Inflammatory macrophage treated with lipopolysaccharide for 4 hours (primary cell): ENCODE data around the gene NDUFAB1.
A peak's percentile ranks its signal among the peaks of the same experiment; 100 is the strongest.
"Not testable (repeated sequence)": the region's sequence is repeated elsewhere in the genome, so short reads cannot be mapped to it uniquely, and the experiment has no call there.

Experiments used
- DNase-seq: peaks from one replicate; pipeline ENCODE4 v3.0.0-alpha.2; 2020

NDUFAB1 gene

DNA sequence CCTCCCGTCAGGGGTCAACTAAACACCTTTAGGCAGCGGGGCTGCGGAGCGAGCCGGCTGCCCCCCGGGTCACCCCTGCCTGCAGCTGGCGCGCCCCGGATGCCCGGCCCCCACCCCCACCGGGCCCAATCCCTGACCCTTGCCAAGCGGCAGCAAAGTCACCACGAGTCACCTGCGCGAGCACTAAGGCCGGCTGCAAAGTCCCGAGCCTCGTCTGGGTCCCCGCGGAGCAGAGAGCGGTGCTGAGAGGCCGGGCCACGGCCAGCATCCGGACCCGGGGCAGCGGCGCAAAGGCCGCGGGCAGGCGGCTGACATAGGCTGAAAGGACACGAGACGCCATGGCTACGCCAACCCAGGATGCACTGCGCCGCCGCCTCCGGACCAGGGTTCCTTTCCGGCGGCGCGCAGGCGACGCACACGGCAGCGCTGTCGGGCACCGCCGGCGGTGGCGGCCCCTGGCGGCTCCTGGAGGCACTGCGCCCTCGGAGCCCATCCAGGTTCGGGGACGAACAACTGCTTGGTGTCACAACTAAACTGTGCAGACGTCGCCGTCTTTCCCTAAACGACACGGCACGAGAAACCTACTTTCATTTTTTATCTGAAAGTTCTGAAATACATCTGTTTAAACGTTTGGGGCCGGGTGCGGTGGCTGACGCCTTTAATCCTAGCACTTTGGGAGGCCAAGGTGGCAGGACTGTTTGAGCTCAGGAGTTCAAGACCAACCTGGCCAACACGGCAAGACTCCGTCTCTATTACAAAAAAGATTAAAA is at the start of gene NDUFAB1:
TSS of gene NDUFAB1 (minus strand) at position 366 of the 770 bp plus-strand sequence. CDS start at position 340, 26 bp downstream.
- DNase-seq = peak; percentile 92

DNA sequence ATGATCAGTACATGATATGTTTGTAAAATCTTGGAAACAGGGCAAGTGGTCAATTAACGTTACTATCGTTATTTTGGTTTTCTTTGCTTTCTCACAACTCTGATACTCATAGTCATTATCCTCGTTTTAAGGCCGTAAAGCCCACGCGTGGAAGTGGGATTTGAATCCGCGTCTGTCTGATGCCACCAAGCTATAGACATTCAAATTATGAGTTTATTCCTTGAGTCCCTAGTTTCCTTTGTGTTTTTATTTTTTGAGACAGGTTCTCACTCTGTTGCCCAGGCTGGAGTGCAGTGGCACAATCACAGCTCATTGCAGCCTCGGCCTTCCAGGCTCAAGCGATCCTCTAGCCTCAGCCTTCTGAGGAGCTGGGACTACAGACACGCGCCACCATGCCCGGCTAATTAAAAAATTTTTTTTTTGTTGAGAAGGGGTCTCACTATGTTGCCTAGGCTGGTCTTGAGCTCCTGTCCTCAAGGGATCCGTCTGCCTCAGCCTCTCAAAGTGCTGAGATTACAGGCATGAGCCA is 46.2 kb upstream of the NDUFAB1 start:
- no peak for DNase-seq

DNA sequence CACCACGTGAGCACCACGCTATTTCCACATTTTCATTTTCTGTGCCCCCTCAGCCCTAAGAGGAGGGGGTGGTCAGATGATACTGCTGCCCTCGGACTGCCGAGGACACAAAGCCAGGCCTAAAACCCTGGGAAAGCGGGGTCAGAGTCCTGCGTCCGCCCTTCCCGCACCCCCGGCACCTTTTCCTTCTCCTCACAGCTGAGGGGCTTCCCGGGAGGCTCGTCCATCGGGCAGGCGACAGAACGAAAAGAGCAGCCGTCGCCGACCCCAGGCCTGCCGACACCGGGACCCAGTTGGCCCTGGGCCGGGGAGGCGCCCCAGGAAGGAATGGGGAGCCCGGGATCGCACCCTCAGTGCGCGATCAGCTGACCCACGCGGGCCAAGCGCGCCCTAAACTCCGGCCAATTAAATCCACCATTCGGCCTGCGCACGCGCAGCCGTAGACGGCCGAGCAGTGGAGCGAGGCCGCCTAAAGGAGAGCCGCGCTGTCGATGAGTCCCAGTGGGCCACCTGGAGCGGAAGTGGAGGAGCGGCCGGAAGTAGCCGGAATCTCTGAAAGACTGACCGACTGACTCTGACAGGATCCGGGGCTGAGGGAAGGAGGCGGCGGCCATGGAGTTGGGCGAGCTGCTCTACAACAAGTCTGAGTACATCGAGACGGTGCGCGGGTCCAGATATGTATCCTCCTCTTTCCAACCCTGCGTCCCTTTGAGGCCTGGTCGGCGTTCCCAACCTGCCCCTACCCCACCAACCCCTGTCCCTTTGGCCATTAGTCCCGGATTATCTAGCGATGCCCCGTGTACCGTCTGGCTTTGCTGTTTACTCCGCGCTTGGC is 45.0 kb upstream of the NDUFAB1 start, which contains the start of the genes DCTN5 and PALB2:
TSS of gene DCTN5 (plus strand) at position 536 of the 835 bp plus-strand sequence. CDS start at position 613, 77 bp downstream.
TSS of gene PALB2 (minus strand) at position 380 of the 835 bp plus-strand sequence. CDS start at position 227, 153 bp downstream.
- peak; percentile 98 for DNase-seq

DNA sequence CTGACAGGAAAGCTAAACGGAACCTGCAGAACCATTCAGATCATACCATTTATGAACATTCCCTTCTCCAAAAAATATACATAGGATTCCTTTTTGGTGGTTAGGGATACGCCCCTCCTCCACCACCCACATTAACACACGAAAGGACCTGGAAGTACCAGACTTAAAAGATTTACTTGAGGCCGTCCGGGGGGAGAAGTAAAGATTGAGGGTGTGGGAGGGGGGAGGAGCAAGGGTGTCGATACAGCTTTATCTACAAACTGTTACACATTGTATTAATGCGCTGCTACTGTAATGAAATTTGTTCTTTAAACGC is 44.5 kb upstream of the NDUFAB1 start:
- no peak for DNase-seq

DNA sequence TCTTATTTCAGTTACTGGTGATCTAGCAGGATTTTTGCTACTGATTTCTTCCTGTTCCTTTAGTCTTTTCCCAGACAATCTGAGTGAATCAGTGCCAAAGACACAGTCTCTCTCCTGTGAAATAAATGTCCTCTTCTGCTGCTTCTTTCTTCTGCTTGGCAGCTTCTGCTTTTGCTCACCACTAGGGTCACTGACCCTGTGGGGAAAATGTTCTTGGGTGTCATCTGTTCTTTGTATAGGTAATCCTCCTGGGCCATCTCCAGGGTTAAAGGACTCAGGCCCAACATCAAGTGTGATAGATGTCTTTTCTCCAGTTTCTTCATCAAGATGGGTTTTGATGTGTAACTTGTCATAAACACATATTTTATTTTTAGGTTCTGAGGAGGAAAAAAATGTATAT is 39.8 kb upstream of the NDUFAB1 start:
- DNase-seq = no peak

DNA sequence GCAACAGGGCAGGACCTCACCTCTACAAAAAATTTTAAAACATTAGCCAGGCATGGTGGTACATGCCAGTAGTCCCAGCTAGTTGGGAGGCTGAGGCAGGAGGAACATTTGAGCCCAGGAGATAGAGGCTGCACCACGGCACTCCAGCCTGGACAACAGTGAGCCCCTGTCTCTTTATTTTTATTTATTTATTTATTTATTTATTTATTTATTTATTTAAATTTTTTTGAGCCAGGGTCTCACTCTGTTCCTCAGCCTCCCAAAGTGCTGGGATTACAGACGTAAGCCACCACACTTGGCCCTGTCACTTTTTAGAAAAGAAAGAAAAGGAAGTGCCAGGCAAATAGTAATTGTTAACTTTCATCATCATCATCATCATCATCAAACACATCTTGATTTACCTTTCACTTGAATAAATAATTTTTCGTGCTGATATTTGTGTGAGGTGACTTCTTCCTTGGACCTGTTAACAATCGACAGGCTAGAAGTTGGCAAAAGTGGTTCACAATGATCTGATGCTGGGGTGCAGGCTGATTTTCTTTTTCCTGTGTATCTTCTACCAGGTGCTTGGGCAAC is 38.4 kb upstream of the NDUFAB1 start:
- no peak for DNase-seq

DNA sequence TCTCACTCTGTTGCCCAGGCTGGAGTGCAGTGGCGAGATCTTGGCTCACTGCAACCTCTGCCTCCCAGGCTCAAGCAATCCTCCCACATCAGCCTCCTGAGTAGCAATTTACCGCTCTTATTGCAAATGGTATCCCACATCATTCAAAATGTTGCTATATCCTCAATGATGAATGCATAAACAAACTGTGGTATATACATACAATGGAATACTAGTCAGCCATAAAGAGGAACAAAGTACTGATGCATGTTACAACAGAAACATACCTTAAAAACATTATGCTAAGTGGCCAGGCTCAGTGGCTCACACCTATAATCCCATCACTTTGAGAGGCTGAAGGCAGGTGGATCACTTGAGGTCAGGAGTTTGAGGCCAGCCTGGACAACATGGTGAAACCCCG is 35.8 kb upstream of the NDUFAB1 start:
- not testable (repeated sequence) for DNase-seq

DNA sequence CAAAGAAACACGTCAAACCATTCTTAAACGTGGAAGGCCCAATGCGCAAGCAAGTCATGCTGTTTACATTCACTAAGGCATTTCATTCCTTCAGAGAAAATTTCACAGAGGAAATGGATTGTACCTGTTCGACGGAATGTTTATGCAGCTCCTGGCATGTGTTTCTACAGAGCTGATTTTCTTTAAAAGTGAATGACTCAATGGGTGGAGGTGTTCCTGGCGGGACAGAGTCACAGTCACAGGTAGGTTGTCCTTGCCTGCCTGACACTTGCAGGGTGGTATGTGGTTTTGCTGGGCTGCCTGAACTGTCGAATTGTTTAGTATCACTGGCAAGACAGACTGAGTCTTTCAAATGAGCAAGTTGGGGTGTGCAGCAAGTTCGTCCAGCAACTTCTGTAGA is 33.4 kb upstream of the NDUFAB1 start:
- DNase-seq = no peak

DNA sequence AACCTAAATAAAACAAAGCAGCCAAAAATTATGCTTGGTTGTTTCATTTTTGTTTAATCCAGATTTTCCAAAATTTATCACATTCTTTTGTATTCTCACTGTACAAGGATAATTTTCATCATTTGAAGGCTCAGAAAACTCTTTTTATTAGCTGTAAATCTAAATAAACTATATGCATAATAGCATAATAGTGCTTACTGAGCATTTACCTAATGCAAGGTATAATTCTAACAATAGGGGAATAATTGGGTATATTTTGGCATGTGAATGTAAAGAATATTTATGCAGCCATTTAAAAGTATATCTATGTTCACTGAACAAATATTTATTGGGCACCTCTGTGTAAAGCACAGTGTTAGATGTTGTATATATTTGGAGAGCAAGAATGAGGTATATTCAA is 28.0 kb upstream of the NDUFAB1 start:
- no peak for DNase-seq

DNA sequence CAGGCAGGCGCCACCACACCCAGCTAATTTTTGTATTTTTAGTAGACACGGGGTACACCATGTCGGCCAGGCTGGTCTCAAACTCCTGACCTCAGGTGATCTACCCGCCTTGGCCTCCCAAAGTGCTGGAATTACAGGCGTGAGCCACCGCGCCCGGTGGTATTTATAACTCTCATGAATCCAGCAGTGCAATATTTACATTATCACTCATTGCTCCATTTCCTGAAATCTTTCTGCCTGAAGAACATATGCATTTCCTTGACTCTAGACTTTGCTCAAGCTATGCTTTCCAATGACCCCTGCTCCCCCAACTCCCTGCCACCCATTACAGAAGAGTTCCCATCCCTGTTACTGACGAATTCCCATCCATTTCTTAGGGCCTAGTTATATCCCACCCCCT is 19.7 kb upstream of the NDUFAB1 start:
- DNase-seq = no peak

DNA sequence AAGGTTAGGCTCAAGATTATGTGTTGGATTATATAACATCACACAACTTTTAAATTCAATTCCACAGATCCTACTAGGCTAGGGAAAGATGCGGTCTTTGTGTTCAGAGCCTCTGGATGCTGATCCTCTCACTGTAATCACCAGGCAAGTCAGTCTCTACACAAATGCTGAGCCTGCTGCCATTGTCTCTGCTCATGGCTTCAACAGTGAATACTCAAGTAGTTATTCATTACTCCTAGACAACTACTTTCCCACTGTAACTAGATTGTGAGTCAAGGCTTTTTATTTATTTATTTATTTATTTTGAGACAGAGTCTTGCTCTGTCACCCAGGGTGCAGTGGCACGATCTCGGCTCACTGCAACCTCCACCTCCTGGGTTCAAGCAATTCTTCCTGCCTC is 15.8 kb upstream of the NDUFAB1 start:
- DNase-seq = no peak

DNA sequence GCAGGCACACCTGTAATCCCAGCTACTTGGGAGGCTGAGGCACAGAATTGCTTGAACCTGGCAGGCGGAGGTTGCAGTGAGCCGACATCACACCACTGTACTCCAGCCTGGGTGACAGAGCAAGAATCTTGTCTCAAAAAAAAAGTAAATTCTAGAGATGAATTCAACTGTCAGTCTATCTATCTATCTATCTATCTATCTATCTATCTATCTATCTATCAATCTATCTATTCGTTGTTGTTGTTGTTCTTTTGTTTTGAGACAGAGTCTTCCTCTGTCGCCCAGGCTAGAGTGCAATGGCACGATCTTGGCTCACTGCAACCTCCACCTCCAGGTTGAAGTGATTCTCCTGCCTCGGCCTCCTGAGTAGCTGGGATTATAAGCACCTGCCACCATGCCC is 14.8 kb upstream of the NDUFAB1 start:
- not testable (repeated sequence) for DNase-seq

DNA sequence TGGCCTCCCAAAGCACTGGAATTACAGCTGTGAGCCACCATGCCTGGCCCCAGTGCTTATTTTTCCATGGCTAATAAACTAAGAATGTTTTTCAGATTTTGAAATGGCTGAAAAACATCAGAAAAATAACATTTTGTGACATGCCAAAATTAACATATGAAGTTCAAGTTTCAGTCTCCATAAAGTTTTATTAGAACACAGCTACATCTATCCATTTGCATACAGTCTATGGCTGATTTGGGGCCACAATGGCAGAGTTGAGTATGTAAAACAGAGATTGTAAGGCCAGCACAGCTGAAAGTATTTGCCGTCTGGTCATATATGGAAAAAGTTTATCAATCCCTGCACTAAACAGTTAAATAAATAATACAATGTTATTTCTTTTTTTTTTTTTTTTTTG is 13.8 kb upstream of the NDUFAB1 start:
- no peak for DNase-seq

DNA sequence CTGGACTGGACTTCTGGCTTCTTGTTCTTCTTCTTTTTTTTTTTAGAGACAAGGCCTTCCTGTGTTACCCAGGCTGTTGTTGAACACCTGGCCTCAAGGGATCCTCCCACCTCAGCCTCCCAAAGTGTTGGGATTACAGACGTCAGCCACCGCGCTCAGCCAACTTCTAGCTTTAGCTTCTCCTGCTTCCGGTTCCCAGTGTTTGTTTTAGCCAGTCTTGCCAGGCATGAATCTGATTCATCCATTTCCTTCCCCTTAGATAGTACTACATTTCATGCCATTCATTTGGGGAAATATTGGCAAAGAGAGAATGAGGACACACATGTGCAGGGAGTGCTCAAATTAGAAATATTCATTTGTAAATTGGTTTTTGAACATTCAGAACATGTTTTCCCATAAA is 12.1 kb upstream of the NDUFAB1 start:
- peak; percentile 56 for DNase-seq

DNA sequence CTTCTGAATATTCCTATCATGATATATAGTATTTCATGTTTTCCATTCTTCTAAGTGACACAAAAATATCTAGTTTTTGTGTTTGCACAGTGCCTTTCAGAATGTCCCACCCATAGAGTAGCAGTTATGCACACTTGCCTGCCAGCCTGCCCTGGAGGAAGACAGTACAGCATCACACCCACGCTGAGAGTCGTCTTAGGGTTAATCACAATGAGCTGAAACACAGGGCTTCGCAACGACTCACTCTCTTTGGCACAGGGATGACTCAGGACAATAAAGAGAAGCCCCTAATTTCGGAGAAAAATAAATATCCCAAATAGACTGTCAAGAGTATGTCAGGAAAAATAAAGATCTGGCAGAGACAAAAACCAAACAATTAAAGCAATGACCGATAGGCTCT is 11.6 kb upstream of the NDUFAB1 start:
- peak; percentile 0 for DNase-seq

DNA sequence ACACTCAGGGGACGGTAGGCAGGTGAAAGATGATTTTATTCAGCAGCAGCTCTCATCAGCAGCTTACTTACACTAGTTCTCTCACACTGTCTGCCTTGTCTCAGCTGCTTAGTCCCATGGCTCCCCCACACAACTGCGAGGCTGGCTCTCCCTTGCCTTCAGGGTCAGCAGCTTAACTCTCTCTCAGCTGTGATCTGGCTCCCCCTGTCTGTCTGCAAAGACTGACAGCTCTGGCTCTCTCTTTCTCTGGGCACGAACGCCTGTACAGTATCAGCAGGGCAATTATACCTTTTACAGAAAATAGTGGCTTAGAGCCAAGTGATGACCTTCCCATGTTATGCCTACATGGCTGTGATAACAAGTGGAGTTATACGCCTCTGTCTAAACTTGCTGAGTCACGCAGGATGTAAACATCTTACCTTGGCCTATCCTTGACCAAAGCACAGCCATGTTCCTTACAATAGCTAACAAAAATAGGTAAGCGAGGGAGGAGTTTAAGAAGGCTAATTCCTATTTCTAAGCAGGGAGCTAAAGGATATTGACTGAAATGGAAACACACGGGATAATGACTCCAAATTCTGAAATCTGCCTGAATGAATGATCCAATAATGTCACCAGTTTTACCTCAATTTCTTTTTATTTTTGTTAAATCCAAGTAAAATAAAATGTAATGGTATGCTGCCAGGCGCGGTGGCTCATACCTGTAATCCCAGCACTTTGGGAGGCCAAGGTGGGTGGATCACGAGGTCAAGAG is 1.1 kb upstream of the NDUFAB1 start:
- peak; percentile 22 for DNase-seq

DNA sequence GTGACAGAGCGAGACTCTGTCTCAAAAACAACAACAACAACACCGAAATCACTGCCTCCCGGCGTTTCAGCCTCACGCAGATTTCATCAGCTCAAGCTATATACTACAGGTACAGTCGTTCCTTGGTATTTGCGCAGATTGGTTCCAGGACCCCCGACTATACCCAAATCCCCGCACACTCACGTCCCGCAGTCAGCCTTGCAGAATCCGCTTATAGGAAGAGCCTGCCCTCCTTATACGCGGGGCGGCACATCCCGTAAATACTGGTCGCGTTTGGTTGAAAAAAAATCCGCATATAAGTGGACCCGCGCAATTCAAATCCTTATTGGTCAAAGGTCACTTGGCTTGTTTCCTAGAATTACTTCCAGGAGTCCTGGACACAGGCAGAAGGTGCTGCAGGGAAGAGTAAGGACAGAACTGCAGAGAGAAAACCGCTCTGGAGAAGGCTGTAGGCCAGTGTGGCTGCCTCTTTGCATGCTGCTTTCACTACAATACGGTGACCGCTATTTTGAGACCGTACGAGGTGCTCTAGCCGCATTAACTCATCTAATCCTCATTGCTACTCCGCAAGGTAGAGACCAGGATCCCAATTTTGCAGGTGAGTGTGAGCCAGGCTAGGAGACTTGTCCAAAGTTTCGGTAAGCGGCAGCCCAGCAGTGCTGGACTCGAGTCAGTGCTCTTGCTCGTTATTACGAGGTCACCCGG is 718 bp downstream of the NDUFAB1 start:
- no peak for DNase-seq

DNA sequence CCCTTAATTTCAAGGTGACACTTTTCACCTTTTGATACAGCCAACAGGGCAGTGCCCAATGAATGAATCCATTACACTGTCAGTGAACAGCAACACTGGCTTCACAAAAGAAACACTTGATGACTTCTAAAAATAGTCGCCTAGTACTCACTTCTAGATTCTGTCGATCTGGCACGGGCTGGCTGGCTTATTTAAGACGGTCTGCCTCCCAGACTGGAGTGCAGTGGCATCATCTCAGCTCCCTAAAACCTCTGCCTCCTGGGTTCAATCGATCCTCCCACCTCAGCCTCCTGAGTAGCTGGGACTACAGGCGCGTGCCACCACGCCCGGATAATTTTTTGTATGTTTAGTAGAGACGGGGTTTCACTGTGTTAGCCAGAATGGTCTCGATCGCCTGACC is 1.9 kb downstream of the NDUFAB1 start:
- no peak for DNase-seq

DNA sequence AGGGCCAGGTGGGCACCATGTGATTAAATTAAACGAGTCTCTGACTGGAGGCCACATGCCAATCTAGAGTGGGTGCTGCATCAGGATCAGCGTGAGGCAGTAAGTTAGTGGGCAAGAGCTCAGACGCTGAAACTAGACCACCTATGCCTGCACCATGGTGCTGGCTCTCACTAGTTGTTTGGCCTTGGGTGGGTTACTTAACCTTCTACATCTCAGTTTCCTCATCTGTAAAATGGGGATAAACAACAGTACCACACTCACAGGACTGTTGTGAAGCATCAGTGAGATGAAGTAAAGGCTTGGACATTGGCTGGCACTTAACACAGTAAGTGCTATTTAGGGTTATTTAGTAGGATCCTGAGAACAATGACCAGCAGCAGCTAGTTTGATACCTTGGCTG is 5.9 kb downstream of the NDUFAB1 start:
- DNase-seq = no peak

DNA sequence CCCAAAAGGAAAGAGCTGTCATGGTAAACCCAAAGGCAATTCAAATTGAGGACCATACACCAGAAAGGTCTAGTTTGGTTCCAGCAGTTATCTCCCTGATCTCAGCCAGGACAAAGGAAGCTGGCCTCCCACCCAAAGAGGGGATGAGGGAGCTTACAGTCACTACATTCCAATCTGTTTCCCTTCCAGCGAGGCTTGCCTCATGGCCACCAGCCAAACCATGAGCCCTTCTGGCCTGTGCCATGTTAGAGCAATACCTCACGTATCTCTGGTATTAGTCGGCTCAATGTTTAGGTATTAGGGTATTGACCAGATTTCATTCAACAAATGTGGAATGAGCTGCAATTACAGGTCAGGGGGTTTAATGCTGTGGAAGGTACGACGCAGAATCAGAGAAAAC is 8.4 kb downstream of the NDUFAB1 start:
- no peak for DNase-seq

DNA sequence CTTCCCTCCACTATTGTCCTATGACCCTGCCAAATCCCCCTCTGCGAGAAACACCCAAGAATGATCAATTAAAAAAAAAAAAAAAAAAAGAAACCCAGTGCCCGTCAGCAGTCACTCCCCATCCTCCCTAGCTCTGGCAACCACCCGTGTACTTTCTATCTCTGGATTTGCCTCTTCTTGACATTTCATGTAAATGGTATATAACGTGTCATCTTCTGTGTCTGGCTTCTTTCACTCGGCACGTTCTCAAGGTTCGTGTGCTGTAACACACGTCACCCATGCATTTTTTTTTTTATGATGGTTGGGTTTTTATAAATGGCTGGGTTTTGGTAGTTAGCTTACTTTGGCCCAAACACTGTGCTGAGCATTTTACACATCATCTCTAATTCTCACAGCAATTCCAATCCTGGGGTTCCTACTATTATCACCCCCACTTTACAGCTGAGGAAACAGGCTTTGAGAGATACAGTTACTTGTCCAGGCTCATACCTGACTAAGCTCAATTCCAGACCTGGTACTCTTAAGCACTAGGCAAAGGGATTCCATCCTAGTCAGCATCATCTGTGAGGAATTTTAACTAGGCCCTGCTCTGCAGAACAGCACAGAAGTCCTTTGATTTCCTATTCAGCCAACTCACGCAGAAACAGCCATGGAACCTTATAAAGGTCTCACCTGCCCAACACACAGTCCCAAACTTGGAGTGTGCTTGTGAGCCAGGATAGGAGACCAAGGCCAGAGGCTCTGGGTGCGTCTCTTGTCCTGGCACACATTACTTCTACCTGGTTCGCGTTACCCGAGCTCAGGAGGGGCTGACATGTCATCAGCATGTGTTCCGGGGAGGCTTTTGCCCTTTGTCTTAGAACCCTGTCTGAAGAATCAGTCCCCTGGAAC is 11.7 kb downstream of the NDUFAB1 start:
- no peak for DNase-seq
